Measurements from ENCODE around the gene TUBG2. TPM values are rescaled to one million over a fixed set of nuclear protein-coding genes. Genes with fewer than 3 reads are reported as not detected.
"Not testable (repeated sequence)": the region's sequence is repeated elsewhere in the genome, so short reads cannot be mapped to it uniquely, and the experiment has no call there.

The TUBG2 gene
- total RNA-seq, 1 experiment from 2014 or later: 21.3 TPM

GRCh38 chr17:42657824-42658588 is 1.1 kb upstream of the TUBG2 start:
- H3K36me3 Mint-ChIP-seq (ENCODE audit: insufficient read depth, unreplicated experiment): peaks cover 19% of the 10 kb centered on the region
- BruUV-seq (replicated peaks): no TSS peak
- intact Hi-C loops (cut with micrococcal nuclease): no loop called here
- no peaks in the 10 kb centered on the region for H3K9me3 Mint-ChIP-seq (ENCODE audit: unreplicated experiment)
- POLR2A ChIA-PET: interaction anchor here (1.7 to 5.4 kb wide), 5 partner anchors 10 to 49 kb away, joined by 8 to 58 read pairs (median 25); partner anchors contain the start of genes PLEKHH3, RETREG3 and TUBG1
- no peak for DNase-seq (ENCODE audit: unreplicated experiment)
- no peaks in the 10 kb centered on the region for H3K27me3 Mint-ChIP-seq (ENCODE audit: insufficient read depth, unreplicated experiment)
- H3K27ac Mint-ChIP-seq (ENCODE audit: low read depth, unreplicated experiment): no peak overlapping the region
- CTCF ChIA-PET: interaction anchor here (0.9 to 1.1 kb wide), 2 partner anchors 38 to 49 kb away, joined by 3 to 5 read pairs; no protein-coding TSS in a partner anchor
- TF ChIP-seq CTCF (IDR thresholded peaks at IDR 0.05; ENCODE audit: unreplicated experiment): no peak
- peaks cover 16% of the 10 kb centered on the region for H3K4me1 Mint-ChIP-seq (ENCODE audit: insufficient read depth, unreplicated experiment)
- peak overlapping the region; percentile 88 for H3K4me3 Mint-ChIP-seq (ENCODE audit: unreplicated experiment)

GRCh38 chr17:42659932-42660274 is 819 bp downstream of the TUBG2 start:
- Mint-ChIP-seq H3K27ac (ENCODE audit: low read depth, unreplicated experiment) (peak overlapping the region; percentile 70), H3K36me3 (ENCODE audit: insufficient read depth, unreplicated experiment) (peaks cover 35% of the 10 kb centered on the region), H3K4me1 (ENCODE audit: insufficient read depth, unreplicated experiment) (peaks cover 16% of the 10 kb centered on the region), H3K4me3 (ENCODE audit: unreplicated experiment) (peak overlapping the region; percentile 88)
- ChIA-PET CTCF (interaction anchor here (0.6 to 2.5 kb wide), 3 partner anchors 14 to 82 kb away, joined by 3 to 9 read pairs (median 3); partner anchors contain the start of gene PSMC3IP), POLR2A (interaction anchor here (0.7 to 5.4 kb wide), 9 partner anchors 8 to 51 kb away, joined by 3 to 58 read pairs (median 19); partner anchors contain the start of genes PLEKHH3, RETREG3 and TUBG1)
- H3K27me3 Mint-ChIP-seq (ENCODE audit: insufficient read depth, unreplicated experiment); intact Hi-C loops (cut with micrococcal nuclease); H3K9me3 Mint-ChIP-seq (ENCODE audit: unreplicated experiment); DNase-seq (ENCODE audit: unreplicated experiment): not testable (repeated sequence)
- TSS peak; percentile 34 for BruUV-seq (replicated peaks)

GRCh38 chr17:42660692-42661345 is 1.7 kb downstream of the TUBG2 start:
- peak overlapping the region; percentile 88 for H3K4me3 Mint-ChIP-seq (ENCODE audit: unreplicated experiment)
- no TSS peak for BruUV-seq (replicated peaks)
- peak overlapping the region; percentile 41 for H3K27ac Mint-ChIP-seq (ENCODE audit: low read depth, unreplicated experiment)
- H3K4me1 Mint-ChIP-seq (ENCODE audit: insufficient read depth, unreplicated experiment): peaks cover 16% of the 10 kb centered on the region
- H3K9me3 Mint-ChIP-seq (ENCODE audit: unreplicated experiment): no peaks in the 10 kb centered on the region
- ChIA-PET POLR2A (interaction anchor here (0.6 to 5.4 kb wide), 14 partner anchors 9 to 643 kb away, joined by 3 to 58 read pairs (median 4); partner anchors contain the start of genes BECN1, DNAJC7, PLEKHH3 and PSMC3IP), CTCF (interaction anchor here (0.7 to 2.5 kb wide), 4 partner anchors 14 to 83 kb away, joined by 4 to 9 read pairs (median 7); partner anchors contain the start of gene PSMC3IP)
- DNase-seq (ENCODE audit: unreplicated experiment): peak; percentile 81
- no peaks in the 10 kb centered on the region for H3K27me3 Mint-ChIP-seq (ENCODE audit: insufficient read depth, unreplicated experiment)
- TF ChIP-seq CTCF (IDR thresholded peaks at IDR 0.05; ENCODE audit: unreplicated experiment): no peak
- intact Hi-C loops (cut with micrococcal nuclease): no loop called here
- H3K36me3 Mint-ChIP-seq (ENCODE audit: insufficient read depth, unreplicated experiment): peaks cover 44% of the 10 kb centered on the region

GRCh38 chr17:42665581-42666001 is 6.5 kb downstream of the TUBG2 start:
- Mint-ChIP-seq H3K27me3 (ENCODE audit: insufficient read depth, unreplicated experiment) (no peaks in the 10 kb centered on the region), H3K4me3 (ENCODE audit: unreplicated experiment) (no peak overlapping the region), H3K27ac (ENCODE audit: low read depth, unreplicated experiment) (no peak overlapping the region), H3K36me3 (ENCODE audit: insufficient read depth, unreplicated experiment) (peaks cover 66% of the 10 kb centered on the region), H3K4me1 (ENCODE audit: insufficient read depth, unreplicated experiment) (peaks cover 30% of the 10 kb centered on the region), H3K9me3 (ENCODE audit: unreplicated experiment) (no peaks in the 10 kb centered on the region)
- no peak for DNase-seq (ENCODE audit: unreplicated experiment)
- no peak for TF ChIP-seq CTCF (IDR thresholded peaks at IDR 0.05; ENCODE audit: unreplicated experiment)
- no TSS peak for BruUV-seq (replicated peaks)
- CTCF ChIA-PET: no interaction called here
- POLR2A ChIA-PET: interaction anchor here (3.3 kb wide), 1 partner anchor 79 kb away, joined by 16 read pairs; no protein-coding TSS in a partner anchor
- intact Hi-C loops (cut with micrococcal nuclease): no loop called here

- Mint-ChIP-seq H3K4me1 (ENCODE audit: insufficient read depth, unreplicated experiment) (peaks cover 26% of the 10 kb centered on the region), H3K36me3 (ENCODE audit: insufficient read depth, unreplicated experiment) (peaks cover 71% of the 10 kb centered on the region), H3K27ac (ENCODE audit: low read depth, unreplicated experiment) (peak overlapping the region; percentile 61)
- intact Hi-C loops (cut with micrococcal nuclease); H3K27me3 Mint-ChIP-seq (ENCODE audit: insufficient read depth, unreplicated experiment); DNase-seq (ENCODE audit: unreplicated experiment); H3K9me3 Mint-ChIP-seq (ENCODE audit: unreplicated experiment); H3K4me3 Mint-ChIP-seq (ENCODE audit: unreplicated experiment): not testable (repeated sequence)
- ChIA-PET POLR2A (interaction anchor here (0.9 to 3.9 kb wide), 6 partner anchors 10 to 103 kb away, joined by 3 to 37 read pairs (median 13); partner anchors contain the start of genes PSMC3IP, RETREG3 and TUBG1), CTCF (interaction anchor here (1.3 kb wide), 1 partner anchor 88 kb away, joined by 5 read pairs; no protein-coding TSS in a partner anchor)
- TSS peak; percentile 25 for BruUV-seq (replicated peaks)
Measured at GRCh38 chr17:42666126-42666525, 7.0 kb downstream of the TUBG2 start.
